ENCODE results near the gene TLE1. TPM values are rescaled to one million over a fixed set of nuclear protein-coding genes. Genes with fewer than 3 reads are reported as not detected.
"Not testable (repeated sequence)": the region's sequence is repeated elsewhere in the genome, so short reads cannot be mapped to it uniquely, and the experiment has no call there.

Gene TLE1
- total RNA-seq, 1 donor from 2014 or later = 124 TPM

DNA sequence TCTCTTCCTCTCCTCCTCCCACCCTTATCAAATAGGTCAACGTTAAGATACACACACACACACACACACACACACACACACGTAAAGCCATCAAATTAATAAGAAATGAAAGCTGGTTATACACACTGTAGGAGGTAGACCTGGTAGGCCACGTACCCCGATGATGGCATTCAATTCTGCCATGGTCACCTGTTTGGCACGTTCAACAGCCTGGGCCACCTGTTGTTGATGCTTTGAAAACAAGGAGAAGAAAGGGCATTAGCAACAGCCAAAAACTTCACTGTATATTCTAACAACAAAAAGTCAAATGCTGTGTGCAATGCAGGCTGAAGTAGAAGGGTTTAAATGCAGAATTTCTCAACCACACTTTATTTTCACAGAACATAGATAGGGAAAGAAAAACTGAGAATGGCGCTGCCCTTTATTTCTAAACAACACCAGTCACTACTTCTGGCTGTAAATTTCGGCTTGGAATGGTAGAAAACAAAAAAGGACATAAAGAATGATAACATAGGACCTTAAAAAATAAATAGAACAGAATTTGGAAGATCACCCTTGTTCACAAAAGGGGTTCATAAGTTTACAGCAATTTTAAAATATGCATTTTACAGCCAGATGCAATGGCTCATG, 37.2 kb downstream of the TLE1 start:
- TF ChIP-seq, protein P1, sequence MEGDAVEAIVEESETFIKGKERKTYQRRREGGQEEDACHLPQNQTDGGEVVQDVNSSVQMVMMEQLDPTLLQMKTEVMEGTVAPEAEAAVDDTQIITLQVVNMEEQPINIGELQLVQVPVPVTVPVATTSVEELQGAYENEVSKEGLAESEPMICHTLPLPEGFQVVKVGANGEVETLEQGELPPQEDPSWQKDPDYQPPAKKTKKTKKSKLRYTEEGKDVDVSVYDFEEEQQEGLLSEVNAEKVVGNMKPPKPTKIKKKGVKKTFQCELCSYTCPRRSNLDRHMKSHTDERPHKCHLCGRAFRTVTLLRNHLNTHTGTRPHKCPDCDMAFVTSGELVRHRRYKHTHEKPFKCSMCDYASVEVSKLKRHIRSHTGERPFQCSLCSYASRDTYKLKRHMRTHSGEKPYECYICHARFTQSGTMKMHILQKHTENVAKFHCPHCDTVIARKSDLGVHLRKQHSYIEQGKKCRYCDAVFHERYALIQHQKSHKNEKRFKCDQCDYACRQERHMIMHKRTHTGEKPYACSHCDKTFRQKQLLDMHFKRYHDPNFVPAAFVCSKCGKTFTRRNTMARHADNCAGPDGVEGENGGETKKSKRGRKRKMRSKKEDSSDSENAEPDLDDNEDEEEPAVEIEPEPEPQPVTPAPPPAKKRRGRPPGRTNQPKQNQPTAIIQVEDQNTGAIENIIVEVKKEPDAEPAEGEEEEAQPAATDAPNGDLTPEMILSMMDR (conservative IDR thresholded peaks at IDR 0.05; ENCODE audit: low read depth, low read length) = no peak
- no peak overlapping the region for H3K4me3 ChIP-seq (ENCODE audit: low read depth, low read length)
- DNase-seq (ENCODE audit: low read depth) = no peak

DNA sequence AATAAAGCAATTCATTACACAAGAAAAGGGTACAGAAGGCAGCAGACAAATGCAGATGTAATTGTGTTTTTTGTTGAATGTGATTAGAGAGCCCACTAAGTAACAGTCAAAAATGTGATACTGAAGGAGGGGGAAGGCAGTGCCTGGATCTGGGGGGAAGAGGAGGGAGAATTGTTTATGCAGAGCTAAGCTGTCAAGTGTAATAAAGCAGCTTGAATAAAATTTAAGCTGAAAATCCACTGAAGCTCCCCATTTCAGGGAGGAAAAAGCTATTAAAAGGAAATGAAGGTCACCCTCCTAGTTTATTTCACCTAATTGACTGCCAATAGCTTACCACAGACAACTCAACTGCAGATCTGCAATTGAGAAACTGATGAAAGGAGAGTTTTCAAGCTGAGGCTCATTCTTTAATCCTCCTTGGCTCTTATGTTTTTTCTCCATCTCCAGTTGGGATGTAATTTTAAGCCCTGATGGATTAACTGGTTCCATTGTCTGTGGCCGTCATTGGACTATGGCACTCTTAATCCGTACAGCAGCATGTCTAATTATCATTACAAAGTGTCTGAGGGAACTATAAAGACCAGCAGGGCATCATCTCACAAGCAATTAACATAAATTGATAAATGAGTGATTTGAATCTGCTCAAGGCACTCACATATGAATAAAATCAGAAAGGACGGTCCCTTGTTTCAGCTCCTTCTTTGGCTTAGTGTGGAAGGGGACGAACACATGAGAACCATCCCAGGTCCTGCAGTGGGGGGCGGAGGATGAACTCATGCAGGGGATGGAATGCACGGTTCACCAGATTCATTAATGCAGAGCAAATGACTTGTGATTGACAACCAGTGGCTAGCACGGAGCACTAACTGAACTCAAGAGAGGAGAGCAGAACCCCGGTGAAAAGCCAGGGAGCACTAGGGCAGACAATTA, 38.5 kb downstream of the TLE1 start:
- H3K4me3 ChIP-seq (ENCODE audit: low read depth, low read length) = no peak overlapping the region
- TF ChIP-seq, protein P1 (conservative IDR thresholded peaks at IDR 0.05; ENCODE audit: low read depth, low read length) = no peak
- no peak for DNase-seq (ENCODE audit: low read depth)

DNA sequence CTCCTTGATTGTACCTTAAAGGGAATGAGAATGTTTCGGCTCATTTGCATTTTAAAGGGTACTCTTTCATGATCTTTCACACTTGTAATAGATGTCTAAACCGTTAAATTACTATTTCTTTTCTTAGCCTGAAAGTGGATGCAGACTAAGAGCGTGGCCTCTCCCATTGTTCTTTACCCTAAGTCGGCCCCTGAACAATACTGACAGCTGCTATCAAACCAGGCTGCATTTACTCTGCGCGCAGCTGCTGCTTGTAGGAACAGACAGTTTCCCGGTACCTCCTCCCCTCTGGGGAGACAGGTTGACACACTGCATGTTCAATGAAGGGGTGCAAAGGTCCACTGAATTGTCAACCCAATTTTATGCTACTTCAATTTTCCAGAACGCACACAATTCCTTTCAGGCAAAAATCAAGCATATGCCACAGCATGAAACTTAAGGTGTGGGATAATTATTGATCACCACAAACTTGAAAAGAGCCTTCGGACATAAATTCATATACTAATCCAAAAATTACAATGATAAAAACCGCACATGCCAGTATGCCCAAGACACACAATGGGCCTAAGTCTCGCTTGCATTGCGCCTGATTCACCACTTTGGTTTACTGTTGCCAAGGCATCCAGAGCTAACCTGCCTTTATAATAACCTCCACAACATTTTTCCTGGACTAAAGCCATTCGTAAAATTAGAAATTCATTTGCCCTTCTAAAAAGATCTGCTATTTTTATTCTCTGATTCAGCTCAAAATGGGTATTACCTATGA, 39.7 kb downstream of the TLE1 start:
- no peak overlapping the region for H3K4me3 ChIP-seq (ENCODE audit: low read depth, low read length)
- DNase-seq (ENCODE audit: low read depth) = no peak
- TF ChIP-seq, protein P1 (conservative IDR thresholded peaks at IDR 0.05; ENCODE audit: low read depth, low read length) = no peak

DNA sequence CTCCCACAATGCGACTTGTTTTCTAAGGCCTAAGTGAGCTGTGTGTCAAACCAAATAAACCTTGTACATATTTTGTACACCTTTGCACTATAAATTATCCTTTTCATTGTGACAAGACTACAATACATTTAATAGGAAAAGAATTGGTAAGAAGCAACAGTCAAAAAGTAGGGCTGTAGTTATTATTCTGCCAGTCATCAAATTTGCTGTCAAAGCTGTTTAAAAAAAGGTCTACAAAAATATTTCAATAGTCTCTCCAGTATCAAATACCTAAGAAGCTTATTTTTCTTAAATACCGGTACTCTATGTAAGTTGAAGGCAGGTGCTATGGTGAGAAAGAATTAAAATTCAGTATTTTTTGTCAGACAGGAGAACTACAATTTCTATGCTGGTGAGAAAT, 40.5 kb downstream of the TLE1 start:
- DNase-seq (ENCODE audit: low read depth) = no peak
- no peak overlapping the region for H3K4me3 ChIP-seq (ENCODE audit: low read depth, low read length)
- TF ChIP-seq, protein P1 (conservative IDR thresholded peaks at IDR 0.05; ENCODE audit: low read depth, low read length) = no peak

DNA sequence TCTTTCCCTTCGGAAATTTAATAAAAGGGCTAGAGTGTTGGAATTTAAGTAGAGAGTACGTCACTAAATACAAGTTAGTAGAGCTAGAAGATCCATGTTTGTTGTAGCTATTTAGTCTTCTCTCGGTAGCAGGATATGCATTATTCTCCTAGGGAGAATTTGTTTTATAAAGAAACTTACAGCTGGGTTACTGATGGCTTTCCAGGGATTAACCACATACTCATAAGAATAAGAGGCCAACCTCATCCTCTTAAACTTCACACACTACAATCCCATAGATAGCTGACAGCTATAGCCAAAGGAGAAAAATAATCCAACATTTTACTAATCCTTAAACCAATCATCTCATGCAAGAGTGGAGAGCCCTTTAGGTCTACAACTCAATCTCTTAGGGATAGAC, 43.0 kb downstream of the TLE1 start:
- no peak for DNase-seq (ENCODE audit: low read depth)
- H3K4me3 ChIP-seq (ENCODE audit: low read depth, low read length) = no peak overlapping the region

DNA sequence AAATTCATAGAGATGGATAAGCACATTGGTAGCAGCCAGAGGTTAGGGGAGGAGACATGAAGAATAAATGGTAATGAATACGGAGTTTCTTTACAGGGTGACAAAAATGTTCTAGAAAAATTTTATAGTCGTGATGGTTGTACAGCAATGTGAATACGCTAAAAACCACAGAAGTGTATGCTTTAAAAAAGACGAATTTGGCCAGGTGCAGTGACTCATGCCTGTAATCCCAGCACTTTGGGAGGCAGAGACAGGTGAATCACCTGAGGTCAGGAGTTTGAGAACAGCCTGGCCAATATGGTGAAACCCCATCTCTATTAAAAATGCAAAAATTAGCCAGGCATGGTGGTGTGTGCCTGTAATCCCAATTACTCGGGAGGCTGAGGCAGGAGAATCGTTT, 44.8 kb downstream of the TLE1 start:
- DNase-seq (ENCODE audit: low read depth); H3K4me3 ChIP-seq (ENCODE audit: low read depth, low read length): not testable (repeated sequence)

More for the DNA sequence above, 43.0 kb downstream of the TLE1 start:
- TF ChIP-seq, protein P1 (conservative IDR thresholded peaks at IDR 0.05; ENCODE audit: low read depth, low read length) = no peak

DNA sequence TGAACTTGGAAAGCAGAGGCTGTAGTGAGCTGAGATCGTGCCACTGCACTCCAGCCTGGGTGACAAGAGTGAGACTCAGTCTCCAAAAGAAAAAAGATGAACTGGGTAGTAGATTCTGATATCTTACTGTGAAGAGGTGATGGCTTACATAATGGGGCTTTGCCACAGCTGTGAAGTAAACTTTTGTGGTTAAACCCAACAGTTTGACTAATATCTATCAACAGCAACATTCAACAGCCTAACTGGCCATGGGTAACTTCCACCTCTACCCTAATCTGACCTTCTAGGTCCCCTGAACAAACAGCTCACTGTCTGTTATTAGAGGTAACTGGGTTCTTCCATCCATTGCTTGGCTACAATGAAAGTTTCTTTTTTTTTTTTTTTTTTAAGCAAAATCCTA, 52.1 kb downstream of the TLE1 start:
- no peak overlapping the region for H3K4me3 ChIP-seq (ENCODE audit: low read depth, low read length)
- TF ChIP-seq, protein P1 (conservative IDR thresholded peaks at IDR 0.05; ENCODE audit: low read depth, low read length) = no peak
- no peak for DNase-seq (ENCODE audit: low read depth)
